ENCODE results near the gene VPS4B.

The VPS4B gene

DNA sequence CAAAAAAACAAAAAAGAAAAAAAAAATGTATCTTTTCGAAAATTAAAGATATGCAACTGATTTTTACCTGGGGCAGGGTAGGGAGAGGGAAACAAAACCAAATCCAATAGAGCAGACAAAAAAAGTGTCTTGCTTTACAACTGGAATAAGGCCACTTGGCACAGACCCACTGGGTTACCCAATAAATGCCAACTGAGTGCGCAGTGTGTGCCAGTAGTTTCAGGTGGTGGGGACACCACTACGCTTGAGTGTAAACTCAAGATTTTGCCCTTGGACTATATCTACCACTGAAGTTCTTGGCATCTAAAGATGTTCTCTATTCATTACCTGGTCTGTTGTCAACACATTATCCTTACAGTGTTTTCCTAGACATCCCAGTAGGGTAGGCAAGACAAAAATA lies 16.3 kb downstream of the VPS4B start:
- TF ChIP-seq ZNF548 (tag by site-specific recombination; IDR thresholded peaks at IDR 0.05), result no peak
- TF ChIP-seq, protein P1, sequence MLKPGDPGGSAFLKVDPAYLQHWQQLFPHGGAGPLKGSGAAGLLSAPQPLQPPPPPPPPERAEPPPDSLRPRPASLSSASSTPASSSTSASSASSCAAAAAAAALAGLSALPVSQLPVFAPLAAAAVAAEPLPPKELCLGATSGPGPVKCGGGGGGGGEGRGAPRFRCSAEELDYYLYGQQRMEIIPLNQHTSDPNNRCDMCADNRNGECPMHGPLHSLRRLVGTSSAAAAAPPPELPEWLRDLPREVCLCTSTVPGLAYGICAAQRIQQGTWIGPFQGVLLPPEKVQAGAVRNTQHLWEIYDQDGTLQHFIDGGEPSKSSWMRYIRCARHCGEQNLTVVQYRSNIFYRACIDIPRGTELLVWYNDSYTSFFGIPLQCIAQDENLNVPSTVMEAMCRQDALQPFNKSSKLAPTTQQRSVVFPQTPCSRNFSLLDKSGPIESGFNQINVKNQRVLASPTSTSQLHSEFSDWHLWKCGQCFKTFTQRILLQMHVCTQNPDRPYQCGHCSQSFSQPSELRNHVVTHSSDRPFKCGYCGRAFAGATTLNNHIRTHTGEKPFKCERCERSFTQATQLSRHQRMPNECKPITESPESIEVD (tag by site-specific recombination; IDR thresholded peaks at IDR 0.05), result no peak
- TF ChIP-seq ZNF473 (tag by site-specific recombination; IDR thresholded peaks at IDR 0.05), result no peak
- no peak for TF ChIP-seq ZNF433 (tag by site-specific recombination; IDR thresholded peaks at IDR 0.05; ENCODE audit: low read depth)
- TF ChIP-seq ZNF202 (tag by site-specific recombination; IDR thresholded peaks at IDR 0.05; ENCODE audit: borderline replicate concordance), result no peak
- no peak for TF ChIP-seq ZNF426 (tag by site-specific recombination; IDR thresholded peaks at IDR 0.05)
- TF ChIP-seq ZNF558 (tag by site-specific recombination; IDR thresholded peaks at IDR 0.05), result no peak
- no peak for TF ChIP-seq ZNF140 (tag by site-specific recombination; IDR thresholded peaks at IDR 0.05)
- TF ChIP-seq YY2 (tag by site-specific recombination; IDR thresholded peaks at IDR 0.05), result no peak
- no peak for TF ChIP-seq AEBP2 (tag by site-specific recombination; IDR thresholded peaks at IDR 0.05; ENCODE audit: borderline replicate concordance)
- ChIA-PET CTCF (interaction anchor here (0.5 to 0.7 kb wide), 2 partner anchors 257 to 389 kb away, joined by 3 read pairs; no protein-coding TSS in a partner anchor), POLR2A (interaction anchor here (1.2 kb wide), 1 partner anchor 39 kb away, joined by 4 read pairs; the partner anchor contains the start of gene KDSR)
- H3K9me3 ChIP-seq (ENCODE audit: control insufficient read depth, insufficient read depth, low read depth, low read length), result no peaks in the 10 kb centered on the region
- no peaks in the 10 kb centered on the region for H3K4me1 ChIP-seq (ENCODE audit: control insufficient read depth, insufficient read depth, low read length)
- H3K36me3 ChIP-seq (ENCODE audit: control insufficient read depth in 2 of 2, insufficient read depth in 1 of 2, low read length in 2 of 2), result peaks cover 67 to 74% of the 10 kb centered on the region in 2 experiments
- no peak overlapping the region for H3K27ac ChIP-seq (ENCODE audit: extremely low read depth, low read depth, low read length)
- no peak overlapping the region for H3K4me3 ChIP-seq (ENCODE audit: low read depth, low read length)

- Histone ChIP-seq H3K36me3 (ENCODE audit: control insufficient read depth in 2 of 2, insufficient read depth in 1 of 2, low read length in 2 of 2) (peaks cover 71 to 80% of the 10 kb centered on the region in 2 experiments), H3K4me1 (ENCODE audit: control insufficient read depth, insufficient read depth, low read length) (no peaks in the 10 kb centered on the region), H3K4me3 (ENCODE audit: low read depth, low read length) (no peak overlapping the region), H3K27ac (ENCODE audit: extremely low read depth, low read depth, low read length) (no peak overlapping the region), H3K9me3 (ENCODE audit: control insufficient read depth, insufficient read depth, low read depth, low read length) (no peaks in the 10 kb centered on the region)
- TF ChIP-seq KLF9 (tag by site-specific recombination; IDR thresholded peaks at IDR 0.05; ENCODE audit: low read depth) (no peak), ZNF629 (tag by site-specific recombination; IDR thresholded peaks at IDR 0.05) (no peak), ZNF214 (tag by site-specific recombination; IDR thresholded peaks at IDR 0.05; ENCODE audit: borderline replicate concordance) (no peak), ZNF561 (tag by site-specific recombination; IDR thresholded peaks at IDR 0.05; ENCODE audit: borderline replicate concordance) (no peak)
- TF ChIP-seq, protein P2, sequence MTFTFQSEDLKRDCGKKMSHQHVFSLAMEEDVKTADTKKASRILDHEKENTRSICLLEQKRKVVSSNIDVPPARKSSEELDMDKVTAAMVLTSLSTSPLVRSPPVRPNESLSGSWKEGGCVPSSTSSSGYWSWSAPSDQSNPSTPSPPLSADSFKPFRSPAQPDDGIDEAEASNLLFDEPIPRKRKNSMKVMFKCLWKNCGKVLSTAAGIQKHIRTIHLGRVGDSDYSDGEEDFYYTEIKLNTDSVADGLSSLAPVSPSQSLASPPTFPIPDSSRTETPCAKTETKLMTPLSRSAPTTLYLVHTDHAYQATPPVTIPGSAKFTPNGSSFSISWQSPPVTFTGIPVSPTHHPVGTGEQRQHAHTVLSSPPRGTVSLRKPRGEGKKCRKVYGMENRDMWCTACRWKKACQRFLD (tag by site-specific recombination; IDR thresholded peaks at IDR 0.05), result no peak
- CTCF ChIA-PET, result no interaction called here
- POLR2A ChIA-PET, result no interaction called here
These were observed 19.8 kb downstream of the VPS4B start for GRCh38 chr18:63402246-63403162.

GRCh38 chr18:63399300-63399699 lies 23.0 kb downstream of the VPS4B start:
- CTCF ChIA-PET, result no interaction called here
- TF ChIP-seq ZNF362 (tag by site-specific recombination; IDR thresholded peaks at IDR 0.05) (no peak), ZNF146 (tag by site-specific recombination; IDR thresholded peaks at IDR 0.05) (no peak), ZNF501 (tag by site-specific recombination; IDR thresholded peaks at IDR 0.05) (no peak), ZNF610 (tag by site-specific recombination; IDR thresholded peaks at IDR 0.05; ENCODE audit: borderline replicate concordance) (no peak), ZNF221 (tag by site-specific recombination; IDR thresholded peaks at IDR 0.05; ENCODE audit: borderline replicate concordance) (no peak), ZNF626 (tag by site-specific recombination; IDR thresholded peaks at IDR 0.05) (no peak), ZNF558 (tag by site-specific recombination; IDR thresholded peaks at IDR 0.05) (no peak)
- no peak overlapping the region for H3K4me3 ChIP-seq (ENCODE audit: low read depth, low read length)
- H3K4me1 ChIP-seq (ENCODE audit: control insufficient read depth, insufficient read depth, low read length), result no peaks in the 10 kb centered on the region
- H3K27ac ChIP-seq (ENCODE audit: extremely low read depth, low read depth, low read length), result no peak overlapping the region
- peaks cover 85 to 90% of the 10 kb centered on the region in 2 experiments for H3K36me3 ChIP-seq (ENCODE audit: control insufficient read depth in 2 of 2, insufficient read depth in 1 of 2, low read length in 2 of 2)
- no peaks in the 10 kb centered on the region for H3K9me3 ChIP-seq (ENCODE audit: control insufficient read depth, insufficient read depth, low read depth, low read length)
- POLR2A ChIA-PET, result no interaction called here

Data from HEK293 (cell line).